Gastroesophageal sphincter (tissue), 4 donors: ENCODE data around the gene ATRN. TPM values are rescaled to one million over a fixed set of nuclear protein-coding genes. Genes with fewer than 3 reads are reported as not detected.

ENCODE experiments used
- ATAC-seq: fragments of 150-250 bp; one replicate; pipeline ENCODE4 v1.9.1; 2016; ENCODE audit warnings: mild to moderate bottlenecking, moderate library complexity
- H3K27ac ChIP-seq, 4 donors: fragments of 200-600 bp; sonication (generic) in 3 of 4; 1 replicate in 3 of 4; 2 replicates in 1 of 4; pipeline ENCODE4 v1.5.1; 2016 to 2019
- H3K27me3 ChIP-seq: fragments of 200-600 bp; sonication (generic); one replicate; pipeline ENCODE4 v1.5.1; 2019
- H3K36me3 ChIP-seq, 2 donors: fragments of 200-600 bp; sonication (generic); one replicate each; pipeline ENCODE4 v1.5.1; 2019; ENCODE audit warnings: control low read depth in 1 of 2
- H3K4me1 ChIP-seq, 3 donors: fragments of 200-600 bp; sonication (generic); 1 replicate in 2 of 3; 2 replicates in 1 of 3; pipeline ENCODE4 v1.5.1; 2016 to 2019; ENCODE audit warnings: control low read depth in 2 of 3
- H3K4me3 ChIP-seq, 2 donors: fragments of 200-600 bp; sonication (generic); one replicate each; pipeline ENCODE4 v1.5.1; 2019; ENCODE audit warnings: mild to moderate bottlenecking in 1 of 2, moderate library complexity in 1 of 2
- H3K9me3 ChIP-seq, 3 donors: fragments of 200-600 bp; sonication (generic); one replicate each; pipeline ENCODE4 v1.5.1; 2017 to 2019; ENCODE audit warnings: control low read depth in 2 of 3
- EP300 ChIP-seq: sonication (generic); formaldehyde crosslinking; IDR thresholded peaks from one replicate; pipeline ENCODE4 v1.6.1; 2017; ENCODE audit warnings: antibody characterized with exemption, mild to moderate bottlenecking
- POLR2A ChIP-seq, 2 donors: fragments of 450-650 bp; IDR thresholded peaks; one replicate each; pipeline ENCODE4 v1.6.1; 2017; ENCODE audit warnings: antibody characterized with exemption in 2 of 2, mild to moderate bottlenecking in 2 of 2, moderate library complexity in 1 of 2
- POLR2AphosphoS5 ChIP-seq: sonication (generic); formaldehyde crosslinking; IDR thresholded peaks from one replicate; pipeline ENCODE4 v1.6.1; 2017; ENCODE audit warnings: antibody characterized with exemption
- WGBS, 2 donors: methylation state at CpG; one replicate each; pipeline ENCODE4 v1.1.5; 2018; ENCODE audit warnings: low coverage in 1 of 2; 5-methylcytosine and 5-hydroxymethylcytosine counted together
- total RNA-seq, 4 donors: library from RNA; depleted of rRNA; stranded (reverse); fragments of >200 nt; gene quantifications; one replicate each; pipeline ENCODE4 v1.1.0, GENCODE V29; 2016
- TF ChIP-seq, protein P1 (sequence below), 4 experiments: fragments of 200-600 bp in 2 of 4; fragments of 450-650 bp in 2 of 4; sonication (generic) in 1 of 4; IDR thresholded peaks; one replicate each; pipeline ENCODE4 v1.5.1; 2017 to 2019; ENCODE audit warnings: antibody characterized with exemption in 4 of 4, mild to moderate bottlenecking in 2 of 4, moderate library complexity in 2 of 4

ATRN gene
- total RNA-seq, 4 donors from 2014 or later = 16.7 to 22.2 (median 19.4) TPM

DNA sequence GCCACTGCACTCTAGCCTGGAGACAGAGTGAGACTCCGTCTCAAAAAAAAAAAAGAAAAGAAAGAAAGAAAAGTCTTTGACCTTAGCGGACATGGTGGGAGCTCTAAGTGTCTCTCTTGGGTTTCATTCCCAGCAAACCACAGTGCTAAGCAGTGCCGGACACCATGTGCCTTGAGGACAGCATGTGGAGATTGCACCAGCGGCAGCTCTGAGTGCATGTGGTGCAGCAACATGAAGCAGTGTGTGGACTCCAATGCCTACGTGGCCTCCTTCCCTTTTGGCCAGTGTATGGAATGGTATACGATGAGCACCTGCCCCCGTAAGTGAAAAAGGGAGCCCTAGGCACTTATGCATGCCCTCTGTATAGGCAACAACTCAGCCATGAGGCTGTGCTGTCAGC, 112.9 kb downstream of the ATRN start:
- TF ChIP-seq POLR2AphosphoS5 (no peak), EP300 (no peak), POLR2A (IDR thresholded peaks at IDR 0.05) (no peak)
- TF ChIP-seq, protein P1, sequence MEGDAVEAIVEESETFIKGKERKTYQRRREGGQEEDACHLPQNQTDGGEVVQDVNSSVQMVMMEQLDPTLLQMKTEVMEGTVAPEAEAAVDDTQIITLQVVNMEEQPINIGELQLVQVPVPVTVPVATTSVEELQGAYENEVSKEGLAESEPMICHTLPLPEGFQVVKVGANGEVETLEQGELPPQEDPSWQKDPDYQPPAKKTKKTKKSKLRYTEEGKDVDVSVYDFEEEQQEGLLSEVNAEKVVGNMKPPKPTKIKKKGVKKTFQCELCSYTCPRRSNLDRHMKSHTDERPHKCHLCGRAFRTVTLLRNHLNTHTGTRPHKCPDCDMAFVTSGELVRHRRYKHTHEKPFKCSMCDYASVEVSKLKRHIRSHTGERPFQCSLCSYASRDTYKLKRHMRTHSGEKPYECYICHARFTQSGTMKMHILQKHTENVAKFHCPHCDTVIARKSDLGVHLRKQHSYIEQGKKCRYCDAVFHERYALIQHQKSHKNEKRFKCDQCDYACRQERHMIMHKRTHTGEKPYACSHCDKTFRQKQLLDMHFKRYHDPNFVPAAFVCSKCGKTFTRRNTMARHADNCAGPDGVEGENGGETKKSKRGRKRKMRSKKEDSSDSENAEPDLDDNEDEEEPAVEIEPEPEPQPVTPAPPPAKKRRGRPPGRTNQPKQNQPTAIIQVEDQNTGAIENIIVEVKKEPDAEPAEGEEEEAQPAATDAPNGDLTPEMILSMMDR (IDR thresholded peaks at IDR 0.05) = no peak
- no peak for ATAC-seq
- no peaks in the 10 kb centered on the region for H3K4me1 ChIP-seq
- peaks cover 0 to 81% of the 10 kb centered on the region in 2 donors for H3K36me3 ChIP-seq
- no peaks in the 10 kb centered on the region for H3K9me3 ChIP-seq
- WGBS, 2 donors = 79 to 100% methylated on average over 3 to 6 of the region's 7 CpGs
- no peak overlapping the region for H3K27ac ChIP-seq
- no peak overlapping the region for H3K4me3 ChIP-seq
- no peaks in the 10 kb centered on the region for H3K27me3 ChIP-seq

DNA sequence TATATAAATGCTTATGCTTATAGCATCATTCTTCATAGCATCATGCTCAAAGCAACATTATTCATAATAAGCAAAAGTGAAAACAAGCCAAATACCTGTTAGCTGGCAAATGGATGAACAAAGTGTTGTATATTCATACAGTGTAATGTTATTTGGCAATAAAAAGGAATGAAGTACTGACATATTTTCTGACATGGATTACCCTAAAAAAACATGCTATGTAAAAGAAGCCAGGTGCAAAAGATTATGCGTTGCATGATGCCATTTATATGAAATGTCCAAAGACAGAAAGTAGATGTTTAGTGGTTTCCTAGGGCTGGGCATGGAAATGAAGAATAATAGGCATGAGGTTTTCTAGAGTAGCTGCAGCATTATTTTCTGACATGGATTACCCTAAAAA, 115.3 kb downstream of the ATRN start:
- H3K27me3 ChIP-seq = no peaks in the 10 kb centered on the region
- ATAC-seq = no peak
- no peaks in the 10 kb centered on the region for H3K9me3 ChIP-seq
- no peak overlapping the region for H3K4me3 ChIP-seq
- no peaks in the 10 kb centered on the region for H3K4me1 ChIP-seq
- H3K36me3 ChIP-seq = peaks cover 0 to 66% of the 10 kb centered on the region in 2 donors
- WGBS, 2 donors = 74 to 86% methylated on average over 1 of the region's 1 CpG
- H3K27ac ChIP-seq = no peak overlapping the region
- TF ChIP-seq POLR2AphosphoS5 (no peak), POLR2A (IDR thresholded peaks at IDR 0.05) (no peak), EP300 (no peak)
- TF ChIP-seq, protein P1 (IDR thresholded peaks at IDR 0.05) = no peak

DNA sequence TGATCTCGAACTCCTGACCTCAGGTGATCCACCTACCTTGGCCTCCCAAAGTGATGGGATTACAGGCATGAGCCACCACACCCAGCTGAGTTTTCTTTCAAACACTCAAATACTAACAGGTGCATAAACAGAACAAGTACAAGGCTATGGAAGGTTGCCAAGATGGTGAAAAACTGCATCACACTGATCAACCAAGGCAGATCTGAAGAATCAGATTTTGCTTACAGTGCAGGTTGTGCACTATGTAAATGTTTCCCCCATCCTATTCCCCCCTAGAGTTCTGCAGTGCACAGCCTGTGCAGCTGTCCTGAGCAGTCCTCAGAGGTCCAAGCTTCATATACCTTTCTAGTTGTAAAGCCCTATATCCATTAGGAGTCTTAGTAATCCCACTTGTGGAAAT, 119.3 kb downstream of the ATRN start:
- H3K36me3 ChIP-seq = peaks cover 4 to 72% of the 10 kb centered on the region in 2 donors
- H3K27me3 ChIP-seq = no peaks in the 10 kb centered on the region
- no peak for ATAC-seq
- H3K4me1 ChIP-seq = no peaks in the 10 kb centered on the region
- H3K9me3 ChIP-seq = no peaks in the 10 kb centered on the region
- TF ChIP-seq POLR2AphosphoS5 = no peak
- TF ChIP-seq EP300 = no peak
- TF ChIP-seq POLR2A (IDR thresholded peaks at IDR 0.05) = no peak
- TF ChIP-seq, protein P1 (IDR thresholded peaks at IDR 0.05) = no peak
- 100% methylated on average over 1 of the region's 1 CpG; no CpG with 5 or more reads in 1 of the 2 donors for WGBS, 2 donors
- H3K27ac ChIP-seq = no peak overlapping the region
- H3K4me3 ChIP-seq = no peak overlapping the region

DNA sequence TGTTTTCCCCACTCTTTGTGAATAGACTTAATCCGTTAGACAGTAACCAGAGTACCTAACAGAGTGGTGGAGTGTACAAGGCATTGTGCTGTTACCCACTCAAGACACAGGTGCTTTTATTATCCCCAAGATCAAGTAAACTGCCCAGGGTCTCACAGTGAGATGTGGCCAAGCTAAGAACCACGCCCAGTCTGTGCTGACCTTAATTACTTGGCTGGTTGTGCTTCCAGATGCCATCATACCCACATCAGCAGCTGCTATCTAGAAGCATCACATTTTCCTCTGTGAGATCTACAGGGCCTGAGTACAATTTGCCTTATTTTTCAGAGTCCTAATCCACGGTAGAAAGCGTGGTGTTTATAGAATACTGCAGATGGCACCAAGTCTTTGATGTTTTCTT, 122.1 kb downstream of the ATRN start:
- no peaks in the 10 kb centered on the region for H3K9me3 ChIP-seq
- H3K27ac ChIP-seq = no peak overlapping the region
- H3K4me1 ChIP-seq = no peaks in the 10 kb centered on the region
- no peak for ATAC-seq
- WGBS, 2 donors = 81 to 97% methylated on average over 4 of the region's 4 CpGs
- H3K36me3 ChIP-seq = peaks cover 4 to 70% of the 10 kb centered on the region in 2 donors
- TF ChIP-seq EP300 (no peak), POLR2AphosphoS5 (no peak), POLR2A (IDR thresholded peaks at IDR 0.05) (no peak)
- TF ChIP-seq, protein P1 (IDR thresholded peaks at IDR 0.05) = no peak
- no peak overlapping the region for H3K4me3 ChIP-seq
- no peaks in the 10 kb centered on the region for H3K27me3 ChIP-seq

DNA sequence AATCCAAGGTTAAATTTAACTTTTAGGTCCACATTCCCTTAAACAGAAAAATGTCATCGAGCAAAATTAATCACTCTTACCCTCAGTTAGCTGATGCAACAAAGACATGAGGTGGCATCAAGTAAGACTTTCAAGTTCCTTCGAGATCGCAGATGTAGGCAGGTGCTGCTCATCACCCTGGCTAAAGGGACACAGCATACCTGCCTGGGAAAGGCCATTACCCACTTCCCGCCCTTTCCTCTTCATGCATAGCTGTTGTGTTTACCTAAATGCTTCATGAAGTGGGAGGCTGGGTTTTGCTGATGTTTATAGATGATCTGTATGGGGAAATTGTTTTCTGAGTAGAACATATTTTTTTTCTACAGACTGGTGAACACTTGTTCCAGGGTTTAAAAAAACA, 124.7 kb downstream of the ATRN start:
- no peaks in the 10 kb centered on the region for H3K4me1 ChIP-seq
- H3K27ac ChIP-seq = no peak overlapping the region
- H3K27me3 ChIP-seq = no peaks in the 10 kb centered on the region
- H3K36me3 ChIP-seq = peaks cover 4 to 96% of the 10 kb centered on the region in 2 donors
- no peaks in the 10 kb centered on the region for H3K9me3 ChIP-seq
- 95 to 100% methylated on average over 3 to 4 of the region's 4 CpGs for WGBS, 2 donors
- TF ChIP-seq, protein P1 (IDR thresholded peaks at IDR 0.05) = no peak
- no peak for TF ChIP-seq POLR2A (IDR thresholded peaks at IDR 0.05)
- no peak for TF ChIP-seq POLR2AphosphoS5
- TF ChIP-seq EP300 = no peak
- ATAC-seq = no peak
- H3K4me3 ChIP-seq = no peak overlapping the region
